GM12878 (cell line): ENCODE results near the gene PRPS1. TPM values are rescaled to one million over a fixed set of nuclear protein-coding genes. Genes with fewer than 3 reads are reported as not detected.

ENCODE experiments used
- ASH2L ChIP-seq: fragments of 300-600, 200-600 bp; sonication (generic); IDR thresholded peaks from 2 replicates; pipeline ENCODE4 v1.6.1; 2017; ENCODE audit warnings: low read depth, mild to moderate bottlenecking, borderline replicate concordance
- BHLHE40 ChIP-seq, 2 experiments: fragments of 450-650 bp in 1 of 2; IDR thresholded peaks; 2 replicates each; pipeline ENCODE4 v1.6.1; 2011 to 2017; ENCODE audit warnings: low read depth in 2 of 2, borderline replicate concordance in 1 of 2, improper control_type of control experiment in 1 of 2, low read length in 1 of 2, mild to moderate bottlenecking in 1 of 2
- CREB1 ChIP-seq: IDR thresholded peaks from 2 replicates; pipeline ENCODE4 v1.6.1; 2012; ENCODE audit warnings: low read depth, mild to moderate bottlenecking, inconsistent platforms
- DPF2 ChIP-seq: fragments of 450-650 bp; IDR thresholded peaks from 2 replicates; pipeline ENCODE4 v1.6.1; 2017; ENCODE audit warnings: mild to moderate bottlenecking
- EGR1 ChIP-seq, 2 experiments: IDR thresholded peaks; 1 replicate in 1 of 2; 2 replicates in 1 of 2; pipeline ENCODE4 v1.6.1; 2011 to 2012; ENCODE audit warnings: low read depth in 2 of 2, low read length in 2 of 2, borderline replicate concordance in 1 of 2, mild to moderate bottlenecking in 1 of 2, moderate library complexity in 1 of 2
- GATAD2B ChIP-seq: fragments of 450-650 bp; conservative IDR thresholded peaks from 2 replicates; pipeline ENCODE4 v1.6.1; 2017; ENCODE audit warnings: low read depth, mild to moderate bottlenecking, moderate library complexity
- JUND ChIP-seq: IDR thresholded peaks from 2 replicates; pipeline ENCODE4 v1.6.1; 2012; ENCODE audit warnings: low read depth, mild to moderate bottlenecking, low read length, improper control_type of control experiment, moderate library complexity
- MTA2 ChIP-seq: fragments of 450-650 bp; IDR thresholded peaks from 2 replicates; pipeline ENCODE4 v1.6.1; 2016; ENCODE audit warnings: low read depth, mild to moderate bottlenecking, moderate library complexity
- MXI1 ChIP-seq: fragments of 150-350 bp; IDR thresholded peaks from 2 replicates; pipeline ENCODE4 v1.6.1; 2011; ENCODE audit warnings: low read depth, mild to moderate bottlenecking, inconsistent platforms, low read length, improper control_type of control experiment
- PAX5 ChIP-seq: IDR thresholded peaks from 2 replicates; pipeline ENCODE4 v1.6.1; 2011; ENCODE audit warnings: low read depth, low read length, borderline replicate concordance
- PKNOX1 ChIP-seq: fragments of 450-650 bp; IDR thresholded peaks from 2 replicates; pipeline ENCODE4 v1.6.1; 2016; ENCODE audit warnings: mild to moderate bottlenecking
- PML ChIP-seq: IDR thresholded peaks from 2 replicates; pipeline ENCODE4 v1.6.1; 2012; ENCODE audit warnings: low read length, inconsistent platforms
- RAD21 ChIP-seq: IDR thresholded peaks from 2 replicates; pipeline ENCODE4 v1.6.1; 2011; ENCODE audit warnings: mild to moderate bottlenecking, low read depth, low read length, moderate library complexity; ENCODE audit not compliant: insufficient read depth
- SUZ12 ChIP-seq: fragments of 200-600 bp; sonication (generic); IDR thresholded peaks from one replicate; pipeline ENCODE4 v1.6.1; 2018; ENCODE audit warnings: antibody characterized with exemption, mild to moderate bottlenecking; ENCODE audit not compliant: unreplicated experiment
- TCF7 ChIP-seq: IDR thresholded peaks from 2 replicates; pipeline ENCODE4 v1.6.1; 2014; ENCODE audit warnings: antibody characterized with exemption, borderline replicate concordance
- ZSCAN29 ChIP-seq: fragments of 450-650 bp; IDR thresholded peaks from 2 replicates; pipeline ENCODE4 v1.6.1; 2017; ENCODE audit warnings: mild to moderate bottlenecking, moderate library complexity
- polyA plus RNA-seq, 11 experiments: library from polyadenylated mRNA; depleted of rRNA in 4 of 11; unstranded in 6 of 11; stranded (reverse) in 5 of 11; fragments of >200 nt; fragmentation: Nextera tagmentation in 4 of 11; fragmentation: Illumina TruSeq in 1 of 11; extraction: Ambion mirVana in 4 of 11; extraction: Trizol in 1 of 11; gene quantifications; 1 replicate in 1 of 11; 2 replicates in 10 of 11; pipeline versions ENCODE4 v1.2.1 to v1.2.3, GENCODE V29; 2011 to 2016; ENCODE audit warnings: inconsistent platforms in 2 of 11, missing spikeins in 2 of 11, low read depth in 1 of 11
- total RNA-seq, 4 experiments: library from RNA; depleted of rRNA in 3 of 4; stranded (reverse); fragments of >200 nt in 3 of 4; fragmentation: Illumina TruSeq in 1 of 4; extraction: Trizol in 1 of 4; gene quantifications; 2 replicates each; pipeline versions ENCODE4 v1.2.1 to v1.2.3, GENCODE V29; 2013 to 2021
- TF ChIP-seq, protein P1 (sequence below): fragments of 450-650 bp; IDR thresholded peaks from 2 replicates; pipeline ENCODE4 v1.6.1; 2017; ENCODE audit warnings: mild to moderate bottlenecking, moderate library complexity
- TF ChIP-seq, protein P2 (sequence below): IDR thresholded peaks from 2 replicates; pipeline ENCODE4 v1.6.1; 2011; ENCODE audit warnings: borderline replicate concordance, low read depth, mild to moderate bottlenecking, moderate library complexity, low read length; ENCODE audit not compliant: insufficient read depth, poor library complexity, severe bottlenecking
- TF ChIP-seq, protein P3 (sequence below): fragments of 450-650 bp; IDR thresholded peaks from 2 replicates; pipeline ENCODE4 v1.6.1; 2016; ENCODE audit warnings: mild to moderate bottlenecking, moderate library complexity, borderline replicate concordance

The PRPS1 gene
- total and polyA plus RNA-seq, 10 of the 15 experiments (the other 5 are each of a cell fraction or from before 2014, with no cell fraction given): 26.5 to 86.5 (median 61.1) TPM

DNA sequence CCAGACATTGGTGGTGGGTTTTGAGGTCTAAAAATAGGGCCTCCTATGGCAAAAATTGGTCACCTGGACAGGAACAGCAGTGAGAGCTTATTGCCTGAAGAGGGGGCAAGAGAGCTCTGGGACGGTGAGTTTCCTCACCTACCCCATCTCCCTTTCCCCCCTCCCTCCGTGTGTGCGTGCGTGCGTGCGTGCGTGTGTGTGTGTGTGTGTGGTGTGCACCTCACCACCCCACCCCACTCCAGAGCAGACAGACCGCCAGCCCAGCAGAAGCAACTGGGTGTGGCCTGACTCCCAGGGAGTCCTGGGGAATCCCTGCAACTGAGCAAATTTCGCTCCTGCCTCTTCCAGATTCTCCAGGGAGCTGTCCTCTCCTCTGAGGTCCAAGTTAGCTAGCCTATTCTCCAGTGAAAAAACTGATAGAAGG, 44.7 kb downstream of the PRPS1 start (continued):
- TF ChIP-seq SUZ12: no peak
- TF ChIP-seq PAX5: 0 out of 2 replicates have a peak, but pooled peaks have one; percentile 41
- TF ChIP-seq DPF2: peak; percentile 63; the same call in 1 of the 2 replicates
- TF ChIP-seq, protein P1, sequence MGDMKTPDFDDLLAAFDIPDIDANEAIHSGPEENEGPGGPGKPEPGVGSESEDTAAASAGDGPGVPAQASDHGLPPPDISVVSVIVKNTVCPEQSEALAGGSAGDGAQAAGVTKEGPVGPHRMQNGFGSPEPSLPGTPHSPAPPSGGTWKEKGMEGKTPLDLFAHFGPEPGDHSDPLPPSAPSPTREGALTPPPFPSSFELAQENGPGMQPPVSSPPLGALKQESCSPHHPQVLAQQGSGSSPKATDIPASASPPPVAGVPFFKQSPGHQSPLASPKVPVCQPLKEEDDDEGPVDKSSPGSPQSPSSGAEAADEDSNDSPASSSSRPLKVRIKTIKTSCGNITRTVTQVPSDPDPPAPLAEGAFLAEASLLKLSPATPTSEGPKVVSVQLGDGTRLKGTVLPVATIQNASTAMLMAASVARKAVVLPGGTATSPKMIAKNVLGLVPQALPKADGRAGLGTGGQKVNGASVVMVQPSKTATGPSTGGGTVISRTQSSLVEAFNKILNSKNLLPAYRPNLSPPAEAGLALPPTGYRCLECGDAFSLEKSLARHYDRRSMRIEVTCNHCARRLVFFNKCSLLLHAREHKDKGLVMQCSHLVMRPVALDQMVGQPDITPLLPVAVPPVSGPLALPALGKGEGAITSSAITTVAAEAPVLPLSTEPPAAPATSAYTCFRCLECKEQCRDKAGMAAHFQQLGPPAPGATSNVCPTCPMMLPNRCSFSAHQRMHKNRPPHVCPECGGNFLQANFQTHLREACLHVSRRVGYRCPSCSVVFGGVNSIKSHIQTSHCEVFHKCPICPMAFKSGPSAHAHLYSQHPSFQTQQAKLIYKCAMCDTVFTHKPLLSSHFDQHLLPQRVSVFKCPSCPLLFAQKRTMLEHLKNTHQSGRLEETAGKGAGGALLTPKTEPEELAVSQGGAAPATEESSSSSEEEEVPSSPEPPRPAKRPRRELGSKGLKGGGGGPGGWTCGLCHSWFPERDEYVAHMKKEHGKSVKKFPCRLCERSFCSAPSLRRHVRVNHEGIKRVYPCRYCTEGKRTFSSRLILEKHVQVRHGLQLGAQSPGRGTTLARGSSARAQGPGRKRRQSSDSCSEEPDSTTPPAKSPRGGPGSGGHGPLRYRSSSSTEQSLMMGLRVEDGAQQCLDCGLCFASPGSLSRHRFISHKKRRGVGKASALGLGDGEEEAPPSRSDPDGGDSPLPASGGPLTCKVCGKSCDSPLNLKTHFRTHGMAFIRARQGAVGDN: peak; percentile 64
- 0 out of 2 replicates have a peak, but pooled peaks have one; percentile 6 for TF ChIP-seq PKNOX1
- TF ChIP-seq MTA2: no peak
- peak; percentile 74 for TF ChIP-seq RAD21
- TF ChIP-seq, protein P2, sequence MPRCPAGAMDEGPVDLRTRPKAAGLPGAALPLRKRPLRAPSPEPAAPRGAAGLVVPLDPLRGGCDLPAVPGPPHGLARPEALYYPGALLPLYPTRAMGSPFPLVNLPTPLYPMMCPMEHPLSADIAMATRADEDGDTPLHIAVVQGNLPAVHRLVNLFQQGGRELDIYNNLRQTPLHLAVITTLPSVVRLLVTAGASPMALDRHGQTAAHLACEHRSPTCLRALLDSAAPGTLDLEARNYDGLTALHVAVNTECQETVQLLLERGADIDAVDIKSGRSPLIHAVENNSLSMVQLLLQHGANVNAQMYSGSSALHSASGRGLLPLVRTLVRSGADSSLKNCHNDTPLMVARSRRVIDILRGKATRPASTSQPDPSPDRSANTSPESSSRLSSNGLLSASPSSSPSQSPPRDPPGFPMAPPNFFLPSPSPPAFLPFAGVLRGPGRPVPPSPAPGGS: no peak
- no peak for TF ChIP-seq TCF7
- TF ChIP-seq MXI1: 0 out of 2 replicates have a peak, but pooled peaks have one; percentile 22
- TF ChIP-seq CREB1: peak; percentile 62; the same call in 1 of the 2 replicates
- TF ChIP-seq PML: no peak
- no peak for TF ChIP-seq ASH2L
- TF ChIP-seq BHLHE40 (IDR thresholded peaks at IDR 0.05; ENCODE audit: borderline replicate concordance in 1 of 2, low read depth in 2 of 2, low read length in 1 of 2): peak; percentile 81 to 90; a peak in 3 of 4 replicates
- peak in 1 of 2 experiments; percentile 71; a peak in 1 of 3 replicates for TF ChIP-seq EGR1 (IDR thresholded peaks at IDR 0.05; ENCODE audit: borderline replicate concordance in 1 of 2, low read depth in 2 of 2, low read length in 2 of 2)
- TF ChIP-seq ZSCAN29: 0 out of 2 replicates have a peak, but pooled peaks have one; percentile 47
- TF ChIP-seq JUND: no peak
- TF ChIP-seq, protein P3, sequence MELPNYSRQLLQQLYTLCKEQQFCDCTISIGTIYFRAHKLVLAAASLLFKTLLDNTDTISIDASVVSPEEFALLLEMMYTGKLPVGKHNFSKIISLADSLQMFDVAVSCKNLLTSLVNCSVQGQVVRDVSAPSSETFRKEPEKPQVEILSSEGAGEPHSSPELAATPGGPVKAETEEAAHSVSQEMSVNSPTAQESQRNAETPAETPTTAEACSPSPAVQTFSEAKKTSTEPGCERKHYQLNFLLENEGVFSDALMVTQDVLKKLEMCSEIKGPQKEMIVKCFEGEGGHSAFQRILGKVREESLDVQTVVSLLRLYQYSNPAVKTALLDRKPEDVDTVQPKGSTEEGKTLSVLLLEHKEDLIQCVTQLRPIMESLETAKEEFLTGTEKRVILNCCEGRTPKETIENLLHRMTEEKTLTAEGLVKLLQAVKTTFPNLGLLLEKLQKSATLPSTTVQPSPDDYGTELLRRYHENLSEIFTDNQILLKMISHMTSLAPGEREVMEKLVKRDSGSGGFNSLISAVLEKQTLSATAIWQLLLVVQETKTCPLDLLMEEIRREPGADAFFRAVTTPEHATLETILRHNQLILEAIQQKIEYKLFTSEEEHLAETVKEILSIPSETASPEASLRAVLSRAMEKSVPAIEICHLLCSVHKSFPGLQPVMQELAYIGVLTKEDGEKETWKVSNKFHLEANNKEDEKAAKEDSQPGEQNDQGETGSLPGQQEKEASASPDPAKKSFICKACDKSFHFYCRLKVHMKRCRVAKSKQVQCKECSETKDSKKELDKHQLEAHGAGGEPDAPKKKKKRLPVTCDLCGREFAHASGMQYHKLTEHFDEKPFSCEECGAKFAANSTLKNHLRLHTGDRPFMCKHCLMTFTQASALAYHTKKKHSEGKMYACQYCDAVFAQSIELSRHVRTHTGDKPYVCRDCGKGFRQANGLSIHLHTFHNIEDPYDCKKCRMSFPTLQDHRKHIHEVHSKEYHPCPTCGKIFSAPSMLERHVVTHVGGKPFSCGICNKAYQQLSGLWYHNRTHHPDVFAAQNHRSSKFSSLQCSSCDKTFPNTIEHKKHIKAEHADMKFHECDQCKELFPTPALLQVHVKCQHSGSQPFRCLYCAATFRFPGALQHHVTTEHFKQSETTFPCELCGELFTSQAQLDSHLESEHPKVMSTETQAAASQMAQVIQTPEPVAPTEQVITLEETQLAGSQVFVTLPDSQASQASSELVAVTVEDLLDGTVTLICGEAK: no peak
- TF ChIP-seq GATAD2B: peak; percentile 44; the same call in 1 of the 2 replicates
